HG03571 (cell line): ENCODE data around the gene CKAP5.

Source experiments
- ATAC-seq: cut with Tn5 transposase; IDR thresholded peaks from one replicate; pipeline ENCODE4 v1.9.1; 2021; ENCODE audit not compliant: unreplicated experiment

Gene CKAP5

GRCh38 chr11:46845740-46846509 is at the start of gene CKAP5:
Gene CKAP5 (minus strand): TSS chr11:46846280. CDS start chr11:46821231, 25,049 bp downstream.
- peak; percentile 89 for ATAC-seq

- ATAC-seq, result no peak
Measured at GRCh38 chr11:46895821-46896220, 49.7 kb upstream of the CKAP5 start.

- ATAC-seq, result no peak
Measured at GRCh38 chr11:46894961-46895360, 48.9 kb upstream of the CKAP5 start.

GRCh38 chr11:46894506-46894905 is 48.4 kb upstream of the CKAP5 start:
- ATAC-seq, result no peak

- no peak for ATAC-seq
Measured at GRCh38 chr11:46892838-46893237, 46.8 kb upstream of the CKAP5 start.

GRCh38 chr11:46892109-46892508 is 46.0 kb upstream of the CKAP5 start:
- ATAC-seq, result no peak

- no peak for ATAC-seq
Measured at GRCh38 chr11:46890665-46891064, 44.6 kb upstream of the CKAP5 start.

GRCh38 chr11:46889689-46890475 is 43.8 kb upstream of the CKAP5 start:
- no peak for ATAC-seq

GRCh38 chr11:46889251-46889650 is 43.2 kb upstream of the CKAP5 start:
- no peak for ATAC-seq

- ATAC-seq, result no peak
Measured at GRCh38 chr11:46888636-46889035, 42.6 kb upstream of the CKAP5 start.

GRCh38 chr11:46886211-46886610 is 40.1 kb upstream of the CKAP5 start:
- no peak for ATAC-seq

GRCh38 chr11:46879056-46879585 is 33.0 kb upstream of the CKAP5 start:
- ATAC-seq, result no peak

GRCh38 chr11:46877580-46877979 is 31.5 kb upstream of the CKAP5 start:
- ATAC-seq, result no peak

GRCh38 chr11:46876471-46876870 is 30.4 kb upstream of the CKAP5 start:
- no peak for ATAC-seq

GRCh38 chr11:46874586-46874985 is 28.5 kb upstream of the CKAP5 start:
- no peak for ATAC-seq

GRCh38 chr11:46868912-46869311 is 22.8 kb upstream of the CKAP5 start:
- ATAC-seq, result no peak

- ATAC-seq, result no peak
Measured at GRCh38 chr11:46865340-46865739, 19.3 kb upstream of the CKAP5 start.

GRCh38 chr11:46860218-46860617 is 14.1 kb upstream of the CKAP5 start:
- no peak for ATAC-seq

- no peak for ATAC-seq
Measured at GRCh38 chr11:46858920-46859546, 13.0 kb upstream of the CKAP5 start.

- no peak for ATAC-seq
Measured at GRCh38 chr11:46857666-46858065, 11.6 kb upstream of the CKAP5 start.

- no peak for ATAC-seq
Measured at GRCh38 chr11:46856605-46857343, 10.7 kb upstream of the CKAP5 start.
